Stimulated activated CD4-positive, alpha-beta T cell treated with anti-CD3 and anti-CD28 coated beads, Interleukin-15, amount 100 ng/mL, for 1 hour (primary cell): ENCODE measurements around the gene IFT172.
"Not testable (repeated sequence)": the region's sequence is repeated elsewhere in the genome, so short reads cannot be mapped to it uniquely, and the experiment has no call there.

ENCODE experiments used
- DNase-seq, 2 donors: peaks; one replicate each; pipeline ENCODE4 v3.0.0-alpha.2; 2020; ENCODE audit warnings: low read depth in 1 of 2, low spot score in 1 of 2

The IFT172 gene

DNA sequence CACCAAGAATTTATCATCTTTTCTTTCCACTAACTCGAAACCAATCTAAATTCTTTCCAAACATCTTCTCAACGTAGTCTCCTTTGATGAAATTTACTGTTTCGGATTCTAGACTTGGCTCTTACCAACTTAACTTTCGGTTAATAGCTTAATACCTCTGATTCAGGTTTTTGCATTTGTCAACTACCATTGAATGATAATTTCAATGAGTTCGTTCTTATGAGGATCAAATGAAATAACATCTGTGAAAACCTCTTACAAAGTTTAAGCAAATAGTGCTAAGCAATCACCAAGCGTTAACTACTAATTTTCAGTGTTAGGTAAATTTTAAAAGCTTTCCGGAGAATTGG is 61.7 kb downstream of the IFT172 start:
- no peak for DNase-seq

DNA sequence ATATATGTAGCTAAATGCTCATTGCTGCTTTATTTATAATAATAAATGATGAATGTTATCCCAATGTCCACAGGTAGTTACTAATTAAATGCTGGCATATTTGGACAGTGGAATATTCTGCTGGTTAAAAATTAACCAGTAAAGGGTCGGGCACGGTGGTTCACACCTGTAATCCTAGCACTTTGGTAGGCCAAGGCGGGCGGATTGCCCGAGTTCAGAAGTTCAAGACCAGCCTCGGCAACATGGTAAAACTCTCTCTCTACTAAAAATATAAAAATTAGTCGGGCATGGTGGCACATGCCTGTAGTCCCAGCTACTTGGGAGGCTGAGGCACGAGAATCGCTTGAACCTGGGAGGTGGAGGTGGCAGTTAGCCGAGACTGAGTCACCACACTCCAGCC is 64.5 kb downstream of the IFT172 start:
- DNase-seq: not testable (repeated sequence)

GRCh38 chr2:27422958-27423357 is 66.6 kb downstream of the IFT172 start:
- no peak for DNase-seq

DNA sequence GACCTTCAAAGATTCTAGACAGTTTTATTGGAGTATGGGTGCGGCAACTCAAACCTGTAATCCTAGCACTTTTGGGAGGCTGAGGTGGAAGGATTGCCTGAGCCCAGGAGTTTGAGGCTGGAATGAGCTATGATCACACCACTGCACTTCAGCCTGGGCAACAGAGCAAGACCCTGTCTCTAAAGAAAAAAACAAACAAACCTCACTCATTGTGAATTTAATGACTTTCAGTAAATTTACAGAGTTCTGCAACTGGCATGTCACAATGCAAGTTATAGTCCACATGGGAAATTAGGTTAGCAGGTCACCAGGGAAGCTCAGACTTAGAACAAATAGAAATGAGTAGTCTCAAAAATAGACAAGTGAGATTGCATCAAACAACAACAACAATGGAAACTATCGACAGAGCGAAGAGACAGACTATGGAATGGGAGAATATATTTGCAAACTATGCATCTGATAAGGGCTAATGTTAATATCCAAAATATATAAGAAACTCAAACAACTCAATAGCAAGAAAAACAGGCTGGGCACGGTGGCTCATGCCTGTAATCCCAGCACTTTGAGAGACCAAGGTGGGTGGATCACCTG is 67.8 kb downstream of the IFT172 start:
- no peak for DNase-seq

- DNase-seq: no peak
These were observed 68.5 kb downstream of the IFT172 start for GRCh38 chr2:27420996-27421395.

GRCh38 chr2:27416151-27416550 is 73.4 kb downstream of the IFT172 start:
- DNase-seq: no peak

- no peak for DNase-seq
These were observed 77.0 kb downstream of the IFT172 start for GRCh38 chr2:27412419-27413152.

DNA sequence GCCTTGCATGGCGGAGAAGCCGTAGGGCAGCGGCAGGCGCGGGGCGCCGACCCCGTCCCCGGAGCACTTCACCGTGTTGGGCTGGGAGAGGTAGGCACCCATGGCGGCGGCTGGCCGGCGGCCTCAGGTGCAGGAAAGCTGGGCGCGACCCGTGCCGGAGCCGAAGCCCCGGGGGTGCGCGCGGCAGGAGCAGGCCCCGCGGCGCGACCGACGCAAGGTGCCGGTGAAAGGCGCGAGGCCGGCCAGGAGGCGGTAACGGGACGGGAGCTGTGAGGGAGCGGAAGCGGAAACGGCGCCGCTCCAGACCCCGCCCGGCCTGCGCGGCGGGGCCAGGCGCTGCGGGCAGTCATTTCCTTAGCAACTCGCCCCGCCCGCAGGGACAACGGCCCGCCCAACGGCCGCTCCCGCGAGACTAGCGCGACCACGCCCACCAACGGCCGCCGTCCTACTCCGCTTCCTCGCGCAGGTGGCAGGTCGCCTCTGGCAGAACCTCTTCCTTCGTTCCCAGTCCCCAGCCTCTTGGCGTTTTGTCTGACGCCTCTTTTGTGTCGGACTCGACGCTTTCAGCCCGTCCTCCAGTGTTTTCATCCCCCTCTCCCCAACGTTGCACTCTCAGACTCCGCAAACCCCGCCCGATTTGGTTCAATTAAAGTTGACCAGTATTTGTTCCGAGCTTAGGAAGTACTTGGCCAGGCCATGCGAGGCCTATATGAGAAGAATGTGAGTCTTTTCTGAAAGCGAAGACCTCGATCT is 80.0 kb downstream of the IFT172 start, which contains the start of gene PPM1G:
PPM1G (minus strand) TSS at position 271 of the 753 bp plus-strand sequence; CDS start at position 102, 169 bp downstream.
- peak; percentile 93 to 97 for DNase-seq

DNA sequence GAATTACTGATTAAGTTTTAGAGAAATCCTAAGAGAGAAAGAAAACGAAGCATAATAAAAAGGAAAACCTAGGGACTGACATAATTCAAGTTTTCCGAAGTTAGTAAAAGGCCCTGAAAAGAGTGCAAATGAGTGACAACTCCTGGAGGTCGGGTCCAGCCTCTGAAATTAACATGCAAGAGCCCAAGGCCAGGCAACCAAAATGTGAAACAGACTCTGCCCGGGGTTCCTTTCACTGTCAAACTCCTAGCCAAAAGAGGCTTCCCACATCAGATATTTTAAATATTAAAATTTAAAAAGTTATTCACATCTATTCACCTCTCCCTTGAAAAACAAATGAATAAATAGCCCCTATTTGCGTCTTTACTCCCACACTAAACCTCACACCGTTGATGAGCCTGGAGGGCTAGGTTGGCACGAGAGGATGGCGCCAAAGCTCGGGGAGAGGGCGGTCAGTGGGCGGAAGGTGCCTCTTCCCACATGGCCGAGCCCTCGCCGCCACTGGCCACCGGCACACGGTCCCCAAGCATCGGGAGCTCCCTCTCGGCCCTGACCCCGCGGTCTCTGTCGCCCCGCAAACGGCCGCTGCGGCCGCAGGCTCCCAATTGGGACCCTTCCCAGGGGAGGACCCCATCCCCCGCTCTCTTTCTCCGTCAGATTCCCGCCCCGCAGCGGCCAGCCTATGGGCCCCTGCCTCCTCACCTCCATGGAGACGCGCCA is 80.8 kb downstream of the IFT172 start:
- DNase-seq: no peak

GRCh38 chr2:27407798-27408491 is 81.6 kb downstream of the IFT172 start:
- DNase-seq: no peak

DNA sequence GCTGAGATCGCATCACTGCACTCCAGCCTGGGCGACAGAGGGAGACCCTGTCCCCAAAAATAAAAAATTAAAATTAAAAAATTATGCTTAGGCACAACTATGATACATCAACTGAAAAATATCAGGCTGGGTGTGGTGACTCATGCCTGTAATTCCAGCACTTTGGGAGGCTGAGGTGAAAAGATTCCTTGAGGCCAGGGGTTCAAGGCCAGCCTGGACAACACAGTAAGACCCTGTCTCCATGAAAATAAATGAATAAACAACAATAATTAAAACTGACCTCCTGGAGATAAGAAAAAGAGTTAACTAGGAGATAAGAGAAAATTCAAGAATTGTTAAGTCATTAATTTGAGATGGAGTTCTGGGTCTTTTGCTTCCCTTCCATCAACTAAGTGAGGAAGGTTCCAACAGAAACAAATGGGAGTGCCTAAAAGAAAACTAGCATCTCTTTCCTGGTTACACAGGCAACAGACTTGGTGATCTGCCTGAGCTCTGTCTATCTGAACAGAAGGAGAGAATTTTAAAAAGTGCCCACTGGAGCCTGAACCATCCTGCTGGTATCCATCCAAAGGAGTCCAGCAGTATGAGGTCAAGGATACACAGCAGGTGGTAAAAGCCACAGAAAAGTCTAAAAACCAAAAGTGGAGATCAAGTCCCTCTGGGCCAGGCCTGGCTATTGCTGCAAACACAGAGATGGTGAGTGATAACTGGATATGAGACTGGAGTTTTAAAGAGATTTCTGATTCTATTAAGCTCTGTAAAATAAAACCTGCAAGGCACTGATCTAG is 89.0 kb downstream of the IFT172 start:
- DNase-seq: no peak

GRCh38 chr2:27398962-27399361 is 90.6 kb downstream of the IFT172 start:
- no peak for DNase-seq
